Activated CD4-positive, alpha-beta T cell treated with anti-CD3 and anti-CD28 coated beads for 36 hours (primary cell): ENCODE results near the gene MATK. TPM values are rescaled to one million over a fixed set of nuclear protein-coding genes. Genes with fewer than 3 reads are reported as not detected.
A peak's percentile ranks its signal among the peaks of the same experiment; 100 is the strongest.

Experiments used
- ATAC-seq: fragments of 200-7000 bp; cut with Tn5 transposase; one replicate; pipeline ENCODE4 v1.10.0; 2021; ENCODE audit warnings: mild to moderate bottlenecking, moderate library complexity
- CTCF ChIA-PET: fragments of 350-600 bp; sonication (Branson Sonifier 250); formaldehyde crosslinking; loops from one replicate; lab custom pipeline; 2021; ENCODE audit warnings: antibody characterized with exemption; lab: Charles Lee
- POLR2A ChIA-PET: fragments of 350-600 bp; sonication (Branson Sonifier 250); formaldehyde crosslinking; loops from one replicate; lab custom pipeline; 2021; ENCODE audit warnings: antibody characterized with exemption, inconsistent platforms; lab: Charles Lee
- DNase-seq: peaks from one replicate; pipeline ENCODE4 v3.0.0-alpha.2; 2020
- H3K27ac Mint-ChIP-seq: one replicate; pipeline ENCODE4 v1.8.0; 2021; ENCODE audit warnings: mixed read lengths
- H3K27me3 Mint-ChIP-seq: one replicate; pipeline ENCODE4 v1.8.0; 2021; ENCODE audit warnings: mixed read lengths
- H3K36me3 Mint-ChIP-seq: one replicate; pipeline ENCODE4 v1.8.0; 2021; ENCODE audit warnings: low read depth, mixed read lengths
- H3K4me1 Mint-ChIP-seq: one replicate; pipeline ENCODE4 v1.8.0; 2021; ENCODE audit warnings: mixed read lengths
- H3K4me3 Mint-ChIP-seq: one replicate; pipeline ENCODE4 v1.8.0; 2021; ENCODE audit warnings: mild to moderate bottlenecking, moderate library complexity, mixed read lengths
- H3K9me3 Mint-ChIP-seq: one replicate; pipeline ENCODE4 v1.8.0; 2021; ENCODE audit warnings: low read depth, mixed read lengths
- intact Hi-C, 2 experiments: fragments of 100-400 bp; cut with DNase I in 1 of 2; cut with micrococcal nuclease in 1 of 2; formaldehyde crosslinking; loops; one replicate each; pipeline versions ENCODE4 v1.14.2 to v1.15.1; 2022 to 2024; cut with DNase I, micrococcal nuclease
- total RNA-seq, 2 experiments: library from RNA; stranded (reverse); gene quantifications; one replicate each; pipeline ENCODE4 v1.2.3, GENCODE V29; 2021

The MATK gene
- 10 to 100 TPM; 24.3 to 30.1 TPM for total RNA-seq

GRCh38 chr19:3785938-3786824 lies at the start of gene MATK:
Gene MATK (minus strand): TSS chr19:3786381. CDS start chr19:3785135, 1,246 bp downstream.
- peaks cover 13% of the 10 kb centered on the region for H3K9me3 Mint-ChIP-seq
- ATAC-seq (peak; percentile 48), DNase-seq (peak; percentile 50)
- peaks cover 3% of the 10 kb centered on the region for H3K4me1 Mint-ChIP-seq
- H3K36me3 Mint-ChIP-seq: peaks cover 22% of the 10 kb centered on the region
- CTCF ChIA-PET: interaction anchor here (0.8 to 1.1 kb wide), 2 partner anchors 24 to 35 kb away, joined by 3 to 4 read pairs; partner anchors contain the start of gene MRPL54
- no peaks in the 10 kb centered on the region for H3K27me3 Mint-ChIP-seq
- H3K27ac Mint-ChIP-seq: peak within 1 kb of the TSS; percentile 75
- peak within 1 kb of the TSS; percentile 80 for H3K4me3 Mint-ChIP-seq
- POLR2A ChIA-PET: no interaction called here
- intact Hi-C loops: loop anchor here in 1 of 2 experiments (1.0 to 5.0 kb wide), 2 partner anchors 36 to 186 kb away; partner anchors contain the start of gene DAPK3

GRCh38 chr19:3835055-3835435 lies 48.9 kb upstream of the MATK start:
- DNase-seq: no peak
- Mint-ChIP-seq H3K36me3 (no peaks in the 10 kb centered on the region), H3K4me3 (no peak overlapping the region), H3K27ac (no peak overlapping the region), H3K4me1 (peaks cover 3% of the 10 kb centered on the region), H3K9me3 (peaks cover 12% of the 10 kb centered on the region), H3K27me3 (no peaks in the 10 kb centered on the region)
- no peak for ATAC-seq
- ChIA-PET POLR2A (no interaction called here), CTCF (interaction anchor here (1.4 kb wide), 1 partner anchor 14 kb away, joined by 3 read pairs; no protein-coding TSS in a partner anchor)
- intact Hi-C loops: no loop called here

GRCh38 chr19:3834349-3835054 lies 48.3 kb upstream of the MATK start:
- POLR2A ChIA-PET: no interaction called here
- peaks cover 12% of the 10 kb centered on the region for H3K9me3 Mint-ChIP-seq
- no peaks in the 10 kb centered on the region for H3K27me3 Mint-ChIP-seq
- ATAC-seq (no peak), DNase-seq (no peak)
- intact Hi-C loops: no loop called here
- H3K36me3 Mint-ChIP-seq: no peaks in the 10 kb centered on the region
- no peak overlapping the region for H3K27ac Mint-ChIP-seq
- CTCF ChIA-PET: interaction anchor here (1.4 kb wide), 1 partner anchor 14 kb away, joined by 3 read pairs; no protein-coding TSS in a partner anchor
- H3K4me1 Mint-ChIP-seq: peaks cover 3% of the 10 kb centered on the region
- no peak overlapping the region for H3K4me3 Mint-ChIP-seq

DNA sequence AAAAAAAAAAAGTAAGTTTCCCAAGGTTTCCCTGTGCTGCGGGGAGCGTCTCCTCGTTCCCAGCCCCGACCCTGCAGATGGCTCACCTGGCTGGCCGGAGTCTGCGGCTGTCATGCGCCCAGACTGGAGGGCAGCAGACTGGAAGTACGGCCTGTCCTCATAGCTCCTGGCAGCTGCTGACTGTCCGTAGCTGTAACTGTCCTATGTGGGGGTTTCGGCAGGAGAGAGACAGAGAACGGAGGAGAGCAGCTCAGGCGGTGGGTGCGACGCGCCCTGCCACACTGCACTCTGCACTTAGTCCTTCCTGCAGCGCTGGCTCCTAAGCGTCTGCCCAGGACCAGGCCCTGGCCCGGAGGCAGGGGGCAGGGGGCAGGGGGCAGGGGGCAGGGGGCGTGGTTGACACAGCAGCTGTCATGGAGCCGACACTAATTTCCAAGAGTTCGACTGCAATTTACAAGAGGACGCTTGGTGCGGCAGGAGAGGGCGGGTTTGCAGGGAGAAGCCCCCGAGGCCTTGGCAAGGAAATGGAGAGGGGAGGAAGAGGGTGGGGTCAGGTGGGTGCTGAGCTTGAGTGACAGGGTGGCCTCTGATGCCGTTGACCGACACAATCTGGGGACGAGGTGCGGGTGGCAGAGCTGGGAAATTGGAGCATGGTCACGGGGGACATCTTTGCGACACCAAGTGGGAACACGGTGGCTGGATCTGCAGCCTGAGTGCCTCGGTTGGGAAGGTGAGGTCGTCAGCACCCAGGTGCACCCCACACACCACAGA lies 47.6 kb upstream of the MATK start:
- CTCF ChIA-PET: no interaction called here
- ATAC-seq (no peak), DNase-seq (no peak)
- no peaks in the 10 kb centered on the region for H3K27me3 Mint-ChIP-seq
- H3K4me3 Mint-ChIP-seq: no peak overlapping the region
- peaks cover 3% of the 10 kb centered on the region for H3K4me1 Mint-ChIP-seq
- no peaks in the 10 kb centered on the region for H3K36me3 Mint-ChIP-seq
- no peak overlapping the region for H3K27ac Mint-ChIP-seq
- H3K9me3 Mint-ChIP-seq: peaks cover 12% of the 10 kb centered on the region
- intact Hi-C loops: no loop called here
- POLR2A ChIA-PET: no interaction called here

- Mint-ChIP-seq H3K27me3 (no peaks in the 10 kb centered on the region), H3K36me3 (no peaks in the 10 kb centered on the region), H3K4me3 (no peak overlapping the region), H3K4me1 (no peaks in the 10 kb centered on the region), H3K27ac (no peak overlapping the region), H3K9me3 (no peaks in the 10 kb centered on the region)
- ChIA-PET CTCF (no interaction called here), POLR2A (no interaction called here)
- DNase-seq: no peak
- intact Hi-C loops: no loop called here
- no peak for ATAC-seq
Observed at GRCh38 chr19:3832001-3832400, 45.8 kb upstream of the MATK start.

GRCh38 chr19:3831601-3832000 lies 45.4 kb upstream of the MATK start:
- Mint-ChIP-seq H3K36me3 (no peaks in the 10 kb centered on the region), H3K4me3 (no peak overlapping the region), H3K27ac (no peak overlapping the region), H3K9me3 (no peaks in the 10 kb centered on the region), H3K4me1 (no peaks in the 10 kb centered on the region), H3K27me3 (no peaks in the 10 kb centered on the region)
- CTCF ChIA-PET: no interaction called here
- DNase-seq (no peak), ATAC-seq (no peak)
- POLR2A ChIA-PET: no interaction called here
- intact Hi-C loops: no loop called here

DNA sequence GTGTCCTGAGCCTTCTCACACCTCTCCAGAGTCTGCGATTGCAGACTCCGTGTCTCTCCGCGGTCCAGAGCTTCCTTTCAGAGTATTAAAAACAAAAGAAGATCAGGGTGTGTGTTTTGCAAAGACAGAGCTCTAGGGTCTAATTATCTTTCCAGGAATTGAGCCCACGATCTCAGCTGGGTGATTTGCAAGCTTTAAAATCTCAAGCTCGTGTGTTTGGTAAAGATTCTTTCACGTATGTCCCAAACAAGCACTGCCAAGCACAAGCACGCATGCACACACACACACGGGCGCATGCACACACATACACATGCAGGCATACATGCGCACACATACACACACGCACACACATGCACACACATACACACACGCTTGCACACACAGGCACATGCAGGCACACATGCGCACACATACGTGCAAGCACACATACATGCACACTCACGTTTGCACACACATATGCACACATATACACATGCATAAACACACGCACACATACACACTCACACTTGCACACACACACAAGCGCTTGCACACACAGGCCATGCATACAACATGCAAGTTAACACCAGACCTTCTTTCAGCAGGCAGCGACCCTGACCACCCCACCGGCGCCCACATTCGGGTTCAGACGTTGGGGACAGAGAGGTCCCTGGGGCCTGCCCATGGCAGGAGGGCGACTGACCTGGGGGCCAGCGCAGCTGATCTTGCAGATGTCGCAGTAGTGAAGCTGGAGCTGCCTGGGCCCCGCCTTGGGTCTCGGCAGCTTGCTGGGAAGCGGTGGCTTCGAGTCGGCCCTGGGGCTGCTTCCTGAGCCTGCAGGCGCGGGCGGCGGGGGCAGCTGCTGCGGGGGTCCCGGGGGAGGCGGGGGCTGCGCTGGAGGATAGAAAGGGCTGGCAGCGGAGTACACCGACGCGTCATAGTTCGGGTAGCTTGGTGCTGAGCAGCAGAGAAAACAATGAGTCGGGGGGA lies 44.7 kb upstream of the MATK start:
- CTCF ChIA-PET: interaction anchor here (0.9 to 1.6 kb wide), 2 partner anchors 9 to 19 kb away, joined by 3 to 7 read pairs; no protein-coding TSS in a partner anchor
- DNase-seq (no peak), ATAC-seq (no peak)
- no peak overlapping the region for H3K4me3 Mint-ChIP-seq
- intact Hi-C loops: no loop called here
- H3K9me3 Mint-ChIP-seq: no peaks in the 10 kb centered on the region
- H3K27ac Mint-ChIP-seq: no peak overlapping the region
- POLR2A ChIA-PET: no interaction called here
- H3K36me3 Mint-ChIP-seq: no peaks in the 10 kb centered on the region
- no peaks in the 10 kb centered on the region for H3K27me3 Mint-ChIP-seq
- no peaks in the 10 kb centered on the region for H3K4me1 Mint-ChIP-seq

GRCh38 chr19:3827306-3827705 lies 41.1 kb upstream of the MATK start:
- POLR2A ChIA-PET: no interaction called here
- H3K9me3 Mint-ChIP-seq: no peaks in the 10 kb centered on the region
- H3K27ac Mint-ChIP-seq: no peak overlapping the region
- no peak for ATAC-seq
- H3K36me3 Mint-ChIP-seq: no peaks in the 10 kb centered on the region
- intact Hi-C loops: no loop called here
- no peak for DNase-seq
- H3K4me1 Mint-ChIP-seq: no peaks in the 10 kb centered on the region
- H3K27me3 Mint-ChIP-seq: no peaks in the 10 kb centered on the region
- CTCF ChIA-PET: no interaction called here
- H3K4me3 Mint-ChIP-seq: no peak overlapping the region

GRCh38 chr19:3826163-3826562 lies 40.0 kb upstream of the MATK start:
- Mint-ChIP-seq H3K27ac (no peak overlapping the region), H3K4me3 (no peak overlapping the region), H3K4me1 (peaks cover 7% of the 10 kb centered on the region), H3K36me3 (no peaks in the 10 kb centered on the region), H3K9me3 (no peaks in the 10 kb centered on the region), H3K27me3 (no peaks in the 10 kb centered on the region)
- intact Hi-C loops: no loop called here
- ATAC-seq (no peak), DNase-seq (no peak)
- ChIA-PET CTCF (no interaction called here), POLR2A (interaction anchor here (0.6 kb wide), 1 partner anchor 864 kb away, joined by 3 read pairs; no protein-coding TSS in a partner anchor)

GRCh38 chr19:3825286-3825956 lies 39.2 kb upstream of the MATK start:
- H3K9me3 Mint-ChIP-seq: no peaks in the 10 kb centered on the region
- H3K27ac Mint-ChIP-seq: no peak overlapping the region
- no peaks in the 10 kb centered on the region for H3K27me3 Mint-ChIP-seq
- no peaks in the 10 kb centered on the region for H3K36me3 Mint-ChIP-seq
- ChIA-PET CTCF (no interaction called here), POLR2A (no interaction called here)
- DNase-seq: no peak
- H3K4me3 Mint-ChIP-seq: no peak overlapping the region
- peaks cover 9% of the 10 kb centered on the region for H3K4me1 Mint-ChIP-seq
- intact Hi-C loops: no loop called here
- ATAC-seq: no peak
